ENCODE measurements around the gene TESK2.
"Not testable (repeated sequence)": the region's sequence is repeated elsewhere in the genome, so short reads cannot be mapped to it uniquely, and the experiment has no call there.

TESK2 gene, protein sequence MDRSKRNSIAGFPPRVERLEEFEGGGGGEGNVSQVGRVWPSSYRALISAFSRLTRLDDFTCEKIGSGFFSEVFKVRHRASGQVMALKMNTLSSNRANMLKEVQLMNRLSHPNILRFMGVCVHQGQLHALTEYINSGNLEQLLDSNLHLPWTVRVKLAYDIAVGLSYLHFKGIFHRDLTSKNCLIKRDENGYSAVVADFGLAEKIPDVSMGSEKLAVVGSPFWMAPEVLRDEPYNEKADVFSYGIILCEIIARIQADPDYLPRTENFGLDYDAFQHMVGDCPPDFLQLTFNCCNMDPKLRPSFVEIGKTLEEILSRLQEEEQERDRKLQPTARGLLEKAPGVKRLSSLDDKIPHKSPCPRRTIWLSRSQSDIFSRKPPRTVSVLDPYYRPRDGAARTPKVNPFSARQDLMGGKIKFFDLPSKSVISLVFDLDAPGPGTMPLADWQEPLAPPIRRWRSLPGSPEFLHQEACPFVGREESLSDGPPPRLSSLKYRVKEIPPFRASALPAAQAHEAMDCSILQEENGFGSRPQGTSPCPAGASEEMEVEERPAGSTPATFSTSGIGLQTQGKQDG

DNA sequence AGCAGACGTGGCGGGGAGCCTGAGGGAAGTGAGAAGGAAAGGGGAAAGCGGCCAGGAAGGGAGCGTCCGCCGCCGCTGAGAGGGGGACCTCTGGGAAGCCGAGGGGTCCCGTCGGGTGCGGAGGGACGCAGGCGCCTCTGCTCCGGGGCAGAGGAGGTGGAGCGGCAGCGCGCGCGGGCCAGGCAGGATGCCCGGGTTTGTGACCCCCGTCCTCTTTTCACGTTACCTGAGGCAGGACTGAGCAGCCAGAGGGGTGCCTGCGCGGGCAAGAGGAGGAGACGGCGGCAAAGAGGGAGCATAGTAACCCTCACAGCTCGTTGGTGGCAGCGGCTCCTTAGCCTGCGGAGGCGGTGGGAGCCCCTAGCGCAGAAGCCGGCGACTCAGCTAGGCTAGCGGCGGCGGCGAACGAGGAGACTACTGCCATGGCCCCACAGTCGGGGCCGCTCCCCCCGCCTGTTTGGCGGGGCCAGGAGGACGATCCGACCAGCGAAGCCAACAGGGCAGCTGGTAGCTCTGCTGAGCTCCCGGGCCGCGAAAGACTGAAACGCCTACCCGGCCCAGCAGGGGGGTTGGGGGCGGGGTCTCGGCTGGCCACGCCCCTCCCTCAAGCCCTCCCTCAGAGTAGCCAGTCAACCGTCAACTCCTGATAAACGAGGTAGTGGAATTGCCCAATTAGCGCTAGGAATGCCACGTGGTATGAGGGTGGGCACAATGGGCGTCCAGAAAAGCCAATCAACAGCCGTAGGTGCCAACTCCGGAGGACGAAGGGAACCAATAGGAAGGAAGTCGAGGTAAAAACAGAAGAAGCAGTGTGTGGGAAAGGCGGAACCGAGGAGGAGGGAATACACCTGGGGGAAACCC is at the start of gene TESK2:
Gene TESK2 (minus strand): TSS at position 538 of the 861 bp plus-strand sequence. CDS start 33,378 bp downstream, outside the sequence.
- DNase-seq (ENCODE audit: low read depth) = peak; percentile 99

DNA sequence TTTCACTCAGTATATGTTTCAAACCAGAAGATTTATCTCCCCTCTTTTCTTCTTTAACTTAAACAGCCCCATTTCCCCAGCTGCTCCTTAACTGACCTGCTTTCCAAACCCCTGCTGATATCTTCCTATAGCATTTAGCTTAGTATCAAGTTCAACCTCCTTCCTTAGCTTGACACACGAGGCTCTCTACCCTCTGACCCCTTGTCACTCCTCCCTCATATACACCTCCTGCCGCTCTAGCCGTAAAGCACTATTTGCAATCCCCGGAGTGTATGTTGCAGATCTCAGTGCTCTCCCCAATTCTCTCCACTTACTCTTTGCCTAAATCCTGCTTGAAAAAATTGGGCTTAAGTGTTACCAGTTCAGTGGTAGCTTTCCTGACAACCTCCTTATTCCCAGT is 45.9 kb upstream of the TESK2 start:
- no peak for DNase-seq (ENCODE audit: low read depth)

DNA sequence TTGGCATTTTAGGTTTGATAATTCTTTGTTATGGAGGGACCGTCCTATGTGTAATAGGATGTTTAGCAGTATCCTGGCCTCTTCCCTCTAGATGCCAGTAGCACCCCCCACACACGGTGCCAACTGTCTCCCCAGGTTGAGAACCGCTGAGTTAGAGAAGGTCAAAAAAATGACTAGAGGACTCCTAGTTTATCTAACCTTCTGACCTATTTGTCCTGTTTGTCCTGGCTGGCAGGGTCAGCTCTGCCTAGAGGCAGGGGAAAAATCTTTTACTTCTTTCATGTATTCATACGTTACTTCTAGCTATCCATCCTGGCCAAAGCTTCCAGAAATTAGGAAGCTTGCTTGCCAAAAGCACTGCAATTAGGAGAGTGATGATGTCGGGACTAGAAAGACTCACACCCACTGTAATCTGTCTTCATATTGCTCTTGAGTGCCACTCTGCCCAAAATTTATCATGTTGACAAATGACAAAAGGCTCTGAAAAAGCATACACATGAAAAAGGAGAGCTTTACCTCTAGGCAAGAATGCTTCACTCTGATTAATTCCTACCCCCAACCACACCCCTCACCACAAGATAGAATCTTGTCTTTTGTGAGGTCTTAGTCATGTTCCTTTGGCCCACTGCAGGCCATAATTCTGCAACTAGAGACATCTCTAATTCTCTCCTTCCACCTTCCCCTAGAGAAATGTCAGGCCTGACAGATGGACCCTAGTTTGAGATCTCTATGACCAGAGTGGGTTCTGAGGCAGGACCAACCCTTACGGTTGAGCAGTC is 45.2 kb upstream of the TESK2 start:
- no peak for DNase-seq (ENCODE audit: low read depth)

DNA sequence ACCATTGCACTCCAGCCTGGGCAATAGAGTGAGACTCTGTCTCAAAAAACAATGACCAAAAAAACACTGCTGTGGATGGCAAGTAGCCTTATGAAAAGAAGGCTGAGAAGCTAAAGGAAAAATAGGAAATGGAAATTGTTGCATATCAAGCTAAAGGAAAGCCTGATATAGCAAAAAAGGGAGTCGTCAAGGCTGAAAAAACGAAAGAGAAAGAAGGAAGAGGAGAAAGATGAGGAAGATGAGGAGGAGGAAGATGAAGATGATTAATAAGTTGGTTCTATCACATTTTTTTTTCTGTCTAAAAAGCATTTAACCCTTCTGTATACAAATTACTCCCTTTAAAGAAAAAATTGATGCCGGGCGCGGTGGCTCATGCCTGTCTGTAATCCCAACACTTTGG is 40.9 kb upstream of the TESK2 start:
- no peak for DNase-seq (ENCODE audit: low read depth)

DNA sequence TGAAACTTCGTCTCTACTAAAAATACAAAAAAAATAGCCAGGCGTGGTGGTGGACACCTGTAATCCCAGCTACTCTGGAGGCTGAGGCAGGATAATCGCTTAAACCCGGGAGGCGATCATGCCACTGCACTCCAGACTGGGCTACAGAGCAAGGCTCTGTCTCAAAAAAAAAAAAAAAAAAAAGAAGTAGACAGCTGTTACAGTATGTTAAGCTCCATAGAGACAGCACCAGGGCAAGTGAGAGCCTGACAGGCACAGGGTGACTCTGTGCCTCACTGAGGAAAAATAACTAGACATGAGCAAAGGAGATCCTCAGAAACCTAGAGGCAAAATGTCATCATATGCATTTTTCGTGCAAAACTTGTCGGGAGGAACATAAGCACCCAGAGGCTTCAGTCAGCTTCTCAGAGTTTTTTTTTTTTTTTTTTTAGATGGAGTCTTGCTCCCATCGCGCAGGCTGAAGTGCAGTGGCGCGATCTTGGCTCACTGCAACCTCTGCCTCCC is 39.7 kb upstream of the TESK2 start:
- no peak for DNase-seq (ENCODE audit: low read depth)

DNA sequence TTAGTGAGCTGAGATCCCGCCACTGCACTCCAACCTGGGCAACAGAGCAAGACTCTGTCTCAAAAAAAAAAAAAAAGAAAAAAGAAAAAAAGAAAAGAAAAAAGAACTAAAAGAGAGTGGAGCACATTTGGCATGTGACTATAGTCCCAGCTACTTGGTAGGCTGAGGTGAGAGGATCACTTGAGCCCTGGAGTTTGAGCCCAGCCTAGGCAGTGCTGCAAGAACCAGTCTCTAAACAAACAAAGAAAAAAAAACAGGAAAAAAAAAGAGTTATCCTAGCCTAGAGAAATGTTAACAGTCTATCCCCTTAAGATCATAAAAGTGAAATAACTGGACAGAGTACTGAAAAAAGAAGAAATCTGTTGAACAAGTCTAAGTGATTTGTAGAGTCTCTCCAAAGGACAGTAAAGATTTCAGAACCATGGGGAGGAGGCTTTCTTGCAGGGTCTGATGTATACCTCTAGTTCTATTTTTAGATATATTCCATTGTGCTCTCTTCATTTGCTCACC is 35.2 kb upstream of the TESK2 start:
- no peak for DNase-seq (ENCODE audit: low read depth)

DNA sequence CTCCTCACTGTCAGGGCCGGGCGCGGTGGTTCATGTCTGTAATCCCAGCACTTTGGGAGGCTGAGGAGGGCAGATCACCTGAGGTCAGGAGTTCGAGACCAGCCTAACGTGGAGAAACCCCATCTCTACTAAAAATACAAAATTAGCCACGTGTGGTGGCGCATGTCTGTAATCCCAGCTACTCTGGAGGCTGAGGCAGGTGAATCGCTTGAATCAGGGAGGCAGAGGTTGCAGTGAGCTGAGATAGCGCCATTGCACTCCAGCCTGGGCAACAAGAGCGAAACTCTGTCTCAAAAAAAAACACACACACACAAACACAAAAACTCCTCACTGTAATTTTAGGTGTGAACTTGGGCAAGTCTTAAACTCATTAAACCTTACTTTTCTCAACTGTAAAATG is 33.0 kb upstream of the TESK2 start:
- not testable (repeated sequence) for DNase-seq (ENCODE audit: low read depth)

DNA sequence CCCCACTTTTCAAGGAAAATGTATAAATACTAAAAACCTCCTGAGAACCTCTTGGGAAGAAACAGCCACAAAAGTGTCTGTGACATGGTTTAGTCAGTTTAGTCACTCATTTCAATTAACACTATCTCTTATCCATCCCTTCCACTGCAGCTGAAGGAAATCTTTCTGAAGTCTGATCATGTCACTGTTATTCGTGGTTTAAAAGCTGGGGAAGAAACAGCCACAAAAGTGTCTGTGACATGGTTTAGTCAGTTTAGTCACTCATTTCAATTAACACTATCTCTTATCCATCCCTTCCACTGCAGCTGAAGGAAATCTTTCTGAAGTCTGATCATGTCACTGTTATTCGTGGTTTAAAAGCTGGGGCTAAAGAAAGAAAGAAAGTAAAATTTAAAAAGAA is 32.6 kb upstream of the TESK2 start:
- DNase-seq (ENCODE audit: low read depth) = not testable (repeated sequence)

DNA sequence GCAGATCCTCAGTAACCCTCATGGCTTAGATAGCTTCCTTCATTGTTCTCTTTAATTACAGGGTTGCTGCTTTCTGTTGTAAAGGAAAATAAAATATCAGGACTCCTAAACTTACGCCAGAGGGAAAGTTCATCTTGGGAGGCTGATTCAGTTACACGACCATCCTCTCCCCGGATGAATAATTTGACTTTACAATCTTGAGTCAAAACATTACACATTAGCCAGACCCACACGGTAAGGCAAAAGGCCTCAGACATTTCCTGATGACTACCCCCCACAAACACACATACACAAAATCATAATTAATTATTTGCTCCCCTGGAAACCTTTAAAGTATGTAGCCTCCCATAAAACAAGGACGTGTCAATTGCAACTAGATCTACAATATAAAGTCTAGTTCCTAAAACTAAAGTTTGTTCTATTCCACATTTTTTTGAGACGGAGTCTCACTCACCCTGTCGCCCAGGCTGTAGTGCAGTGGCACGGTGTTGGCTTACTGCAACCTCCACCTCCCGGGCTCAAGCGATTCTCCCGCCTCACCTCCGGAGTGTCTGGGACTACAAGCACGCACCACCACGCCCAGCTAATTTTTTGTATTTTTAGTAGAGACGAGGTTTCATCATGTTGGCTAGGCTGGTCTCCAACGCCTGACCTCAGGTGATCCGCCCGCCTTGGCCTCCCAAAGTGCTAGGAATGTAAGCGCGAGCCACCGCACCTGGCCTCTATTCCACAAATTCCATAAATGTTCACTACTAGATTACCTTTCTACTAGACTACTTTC is 31.6 kb upstream of the TESK2 start:
- no peak for DNase-seq (ENCODE audit: low read depth)

DNA sequence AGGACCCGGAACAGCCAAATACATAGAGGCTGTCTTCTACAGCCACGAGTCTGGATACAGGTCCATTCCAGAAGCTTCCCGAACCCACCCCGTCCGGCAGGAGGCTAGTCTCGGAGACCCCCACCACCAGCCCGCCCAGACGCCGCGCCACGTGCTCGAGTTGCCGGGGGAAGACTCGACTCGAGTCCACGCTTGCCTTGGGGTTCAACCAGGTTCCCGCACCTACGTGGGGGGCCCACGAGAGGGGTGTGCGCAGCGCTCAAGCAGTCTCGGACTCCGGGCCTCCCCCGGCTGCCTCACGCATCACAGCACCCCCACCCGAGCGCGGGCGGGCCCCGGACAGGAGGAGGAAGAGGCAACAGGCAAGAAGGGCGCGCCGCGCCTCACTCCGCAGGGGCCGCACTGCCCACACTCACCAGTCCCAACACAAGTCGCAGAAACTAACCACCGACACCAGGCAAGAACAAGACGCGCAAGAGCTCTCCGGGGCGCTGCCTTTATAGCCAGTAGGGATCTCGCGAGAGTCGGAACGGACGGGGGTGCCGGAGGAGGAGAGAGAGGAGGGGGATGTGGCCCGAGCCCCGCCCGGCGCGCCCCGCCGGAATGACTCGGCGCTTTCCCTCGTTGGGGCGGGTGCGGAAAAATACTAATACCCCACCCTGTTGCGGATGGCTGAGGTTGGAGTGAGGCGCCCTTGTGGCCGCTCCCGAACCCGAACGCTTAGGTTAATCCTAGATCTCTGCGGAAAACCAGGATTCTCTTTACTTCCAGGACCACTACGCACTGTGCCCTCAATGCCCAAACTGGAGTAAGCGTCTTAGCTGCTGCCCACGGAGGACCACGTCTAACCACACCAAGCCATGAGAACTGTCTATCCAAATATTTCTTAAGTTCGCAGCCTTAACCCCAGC is 30.7 kb upstream of the TESK2 start, which contains the start of gene PRDX1:
Gene PRDX1 (minus strand): TSS at position 472 of the 911 bp plus-strand sequence. CDS start 2,841 bp downstream, outside the sequence.
- peak; percentile 75 for DNase-seq (ENCODE audit: low read depth)

DNA sequence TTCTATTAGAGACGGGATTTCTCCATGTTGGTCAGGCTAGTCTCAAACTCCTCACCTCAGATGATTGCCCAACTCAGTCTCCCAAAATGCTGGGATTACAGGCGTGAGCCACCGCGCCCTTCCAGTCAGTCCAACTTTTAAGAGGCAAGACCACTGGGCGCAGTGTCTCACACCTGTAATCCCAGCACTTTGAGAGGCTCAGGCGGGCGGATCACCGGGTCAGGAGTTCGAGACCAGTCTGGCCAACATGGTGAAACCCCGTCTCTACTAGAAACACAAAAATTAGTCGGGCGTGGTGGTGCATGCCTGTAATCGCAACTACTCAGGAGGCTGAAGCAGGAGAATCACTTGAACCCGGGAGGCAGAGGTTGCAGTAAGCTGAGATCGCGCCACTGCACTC is 28.8 kb upstream of the TESK2 start:
- DNase-seq (ENCODE audit: low read depth) = not testable (repeated sequence)

DNA sequence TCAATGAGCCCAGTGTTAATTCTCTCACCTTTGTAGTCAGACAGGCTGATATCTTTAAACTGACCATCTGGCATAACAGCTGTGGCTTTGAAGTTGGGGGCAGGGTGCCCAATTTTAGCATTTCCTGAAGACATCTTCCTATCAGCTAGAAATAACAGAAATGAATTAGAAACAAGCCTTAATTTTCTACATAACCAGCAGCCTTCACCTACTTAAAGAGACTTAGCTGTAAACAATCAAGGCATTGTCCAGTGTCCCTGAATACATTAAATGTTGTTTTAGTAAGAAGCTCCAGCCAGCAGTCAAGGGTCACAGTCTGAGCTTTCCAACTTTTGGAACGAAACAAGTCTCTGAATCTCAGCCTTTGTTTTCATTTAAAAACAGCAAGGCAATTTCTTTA is 27.9 kb upstream of the TESK2 start:
- DNase-seq (ENCODE audit: low read depth) = no peak

DNA sequence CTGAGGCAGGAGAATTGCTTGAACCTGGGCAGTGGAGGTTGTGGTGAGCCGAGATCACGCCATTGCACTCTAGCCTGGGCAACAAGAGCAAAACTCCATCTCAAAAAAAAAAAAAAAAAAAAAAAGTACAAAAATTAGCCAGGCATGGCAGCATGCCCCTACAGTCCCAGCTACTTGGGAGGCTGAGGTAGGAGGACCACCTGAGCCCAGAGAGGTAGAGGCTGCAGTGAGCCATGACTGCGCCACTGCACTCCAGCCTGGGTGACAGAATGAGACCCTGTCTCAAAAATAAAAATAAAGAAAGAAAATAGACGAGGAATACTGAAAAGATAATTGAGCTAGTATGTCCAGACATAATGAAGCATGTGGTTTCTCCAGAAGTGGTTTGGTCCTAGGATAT is 27.4 kb upstream of the TESK2 start:
- DNase-seq (ENCODE audit: low read depth) = not testable (repeated sequence)

DNA sequence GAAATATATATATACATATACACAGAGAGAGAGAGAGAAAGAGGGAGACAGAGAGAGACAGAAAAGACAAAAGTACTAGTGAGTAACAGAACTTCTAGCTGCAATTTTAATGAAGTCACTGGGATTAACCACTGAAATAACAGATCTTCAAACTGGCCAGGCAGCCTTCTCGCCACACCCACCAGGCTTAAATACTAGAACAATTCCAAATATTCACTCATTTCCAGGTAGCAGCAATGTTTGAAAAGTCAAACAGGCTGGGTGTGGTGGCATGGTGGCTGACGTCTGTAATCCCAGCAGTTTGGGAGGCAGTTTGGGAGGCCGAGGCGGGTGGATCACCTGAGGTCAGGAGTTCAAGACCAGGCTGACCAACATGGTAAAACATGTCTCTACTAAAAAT is 25.5 kb upstream of the TESK2 start:
- no peak for DNase-seq (ENCODE audit: low read depth)

DNA sequence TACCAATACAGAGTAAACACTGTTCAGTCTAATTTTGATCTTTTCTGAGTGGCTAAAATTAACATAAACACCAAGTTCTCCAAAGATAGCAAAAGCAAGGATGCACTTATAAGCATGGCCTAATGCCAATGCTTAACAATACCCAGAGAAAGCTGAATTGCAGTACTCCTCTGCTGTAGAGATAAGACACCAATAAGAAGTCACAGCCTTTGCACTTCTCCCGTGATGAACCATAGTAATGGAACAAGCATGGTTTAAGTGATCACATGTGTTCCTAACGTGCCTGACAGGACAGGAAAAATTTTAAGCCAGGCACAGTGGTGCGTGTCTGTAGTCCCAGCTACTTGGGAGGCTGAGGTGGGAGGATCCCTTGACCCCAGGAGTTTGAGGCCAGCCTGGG is 25.1 kb upstream of the TESK2 start:
- no peak for DNase-seq (ENCODE audit: low read depth)

DNA sequence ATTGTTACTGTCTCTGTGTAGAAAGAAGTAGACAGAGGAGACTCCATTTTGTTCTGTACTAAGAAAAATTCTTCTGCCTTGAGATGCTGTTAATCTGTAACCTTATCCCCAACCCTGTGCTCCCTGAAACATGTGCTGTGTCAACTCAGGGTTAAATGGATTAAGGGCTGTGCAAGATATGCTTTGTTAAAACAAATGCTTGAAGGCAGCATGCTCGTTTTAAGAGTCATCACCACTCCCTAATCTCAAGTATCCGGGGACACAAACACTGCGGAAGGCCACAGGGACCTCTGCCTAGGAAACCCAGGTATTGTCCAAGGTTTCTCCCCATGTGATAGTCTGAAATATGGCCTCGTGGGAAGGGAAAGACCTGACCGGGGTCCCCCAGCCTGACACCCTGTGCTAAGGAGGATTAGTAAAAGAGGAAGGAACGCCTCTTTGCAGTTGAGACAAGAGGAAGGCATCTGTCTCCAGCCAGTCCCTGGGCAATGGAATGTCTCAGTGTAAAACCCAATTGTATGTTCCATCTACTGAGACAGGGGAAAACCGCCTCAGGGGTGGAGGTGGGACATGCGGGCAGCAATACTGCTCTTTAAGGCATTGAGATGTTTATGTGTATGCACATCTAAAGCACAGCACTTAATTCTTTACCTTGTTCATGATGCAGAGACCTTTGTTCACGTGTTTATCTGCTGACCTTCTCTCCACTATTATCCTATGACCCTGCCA is 22.7 kb upstream of the TESK2 start:
- DNase-seq (ENCODE audit: low read depth) = not testable (repeated sequence)

DNA sequence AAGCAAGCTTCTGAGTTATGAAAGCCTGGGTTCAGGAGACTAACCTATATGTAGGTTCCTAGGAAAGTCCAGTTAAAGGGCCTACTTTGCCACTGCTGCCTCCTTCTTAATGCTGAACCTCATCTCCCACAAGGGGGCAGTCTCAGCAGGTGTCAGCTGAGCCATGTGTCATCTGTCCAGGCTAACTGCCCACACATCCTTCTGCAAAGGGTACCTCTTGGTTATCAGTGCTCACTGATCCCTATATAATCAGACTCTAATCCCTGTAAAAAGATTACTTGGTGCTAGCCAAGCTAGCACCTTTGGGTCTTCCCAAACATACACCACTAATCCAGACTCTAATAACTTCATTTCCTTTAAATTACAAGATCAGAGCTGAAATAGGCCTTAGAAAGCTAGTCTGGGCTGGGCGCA is 21.7 kb upstream of the TESK2 start:
- no peak for DNase-seq (ENCODE audit: low read depth)

DNA sequence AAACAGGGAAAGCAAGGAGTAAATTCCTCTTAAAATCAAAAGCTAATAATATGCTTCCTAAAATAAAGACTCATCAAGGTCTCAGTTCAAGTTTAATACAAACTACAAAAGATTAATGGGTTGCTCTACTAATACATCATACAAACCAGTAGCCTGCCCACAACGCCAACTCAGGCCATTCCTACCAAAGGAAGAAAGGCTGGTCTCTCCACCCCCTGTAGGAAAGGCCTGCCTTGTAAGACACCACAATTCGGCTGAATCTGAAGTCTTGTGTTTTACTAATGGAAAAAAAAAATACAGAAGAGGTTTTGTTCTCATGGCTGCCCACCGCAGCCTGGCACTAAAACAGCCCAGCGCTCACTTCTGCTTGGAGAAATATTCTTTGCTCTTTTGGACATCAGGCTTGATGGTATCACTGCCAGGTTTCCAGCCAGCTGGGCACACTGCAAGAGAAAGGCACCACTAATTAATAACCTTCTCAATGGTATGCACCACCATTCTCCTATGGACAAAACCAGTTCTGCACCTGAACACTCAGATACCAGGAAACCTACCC is 20.1 kb upstream of the TESK2 start:
- DNase-seq (ENCODE audit: low read depth) = no peak
